ENCODE measurements around the gene AGPAT4. TPM values are rescaled to one million over a fixed set of nuclear protein-coding genes. Genes with fewer than 3 reads are reported as not detected.

Gene AGPAT4
- total and polyA plus RNA-seq, 2 donors (not counting 3 experiments of a cell fraction or from before 2014, with no cell fraction given), result 10.2 to 15.2 TPM

GRCh38 chr6:161104966-161105365 is 168.9 kb downstream of the AGPAT4 start:
- no peaks in the 10 kb centered on the region for H3K4me1 ChIP-seq (ENCODE audit: control insufficient read depth, extremely low read depth, insufficient read depth, low read length)
- no peak overlapping the region for H3K27ac ChIP-seq (ENCODE audit: insufficient read depth, low read depth, low read length)
- DNase-seq (ENCODE audit: low read depth, low spot score), result no peak
- H3K79me2 ChIP-seq (ENCODE audit: control insufficient read depth, insufficient read depth, low read length), result no peaks in the 10 kb centered on the region
- H3K9me3 ChIP-seq (replicated peaks; ENCODE audit: control insufficient read depth, insufficient read depth, low read length), result no peaks in the 10 kb centered on the region
- H3K4me3 ChIP-seq (replicated peaks in 1 of 3; ENCODE audit: insufficient read depth in 1 of 3, low read depth in 1 of 3, low read length in 3 of 3), result no peak overlapping the region
- TF ChIP-seq FOS (IDR thresholded peaks at IDR 0.05; ENCODE audit: borderline replicate concordance, insufficient read depth, low read length), result no peak
- TF ChIP-seq MAX (IDR thresholded peaks at IDR 0.05; ENCODE audit: insufficient read depth, insufficient read length), result no peak
- TF ChIP-seq CTCF (IDR thresholded peaks at IDR 0.05; ENCODE audit: extremely low read depth in 1 of 2, insufficient read depth in 1 of 2, low read depth in 1 of 2, low read length in 2 of 2), result no peak
- no peak for TF ChIP-seq POLR2A (IDR thresholded peaks at IDR 0.05; ENCODE audit: low read depth, low read length)
- no peak for TF ChIP-seq POLR2AphosphoS5 (IDR thresholded peaks at IDR 0.05; ENCODE audit: insufficient read depth, low read depth, low read length)
- TF ChIP-seq JUN (IDR thresholded peaks at IDR 0.05; ENCODE audit: borderline replicate concordance, insufficient read depth, insufficient read length, low read depth), result no peak
- TF ChIP-seq EZH2 (IDR thresholded peaks at IDR 0.05; ENCODE audit: borderline replicate concordance, low read depth, low read length, severe bottlenecking), result no peak
- TF ChIP-seq GATA2 (IDR thresholded peaks at IDR 0.05; ENCODE audit: insufficient read depth, insufficient read length, low read depth, low read length), result no peak
- TF ChIP-seq MYC (IDR thresholded peaks at IDR 0.05; ENCODE audit: low read depth, low read length), result no peak
- no TSS peak for BruUV-seq (replicated peaks)
- intact Hi-C loops (cut with micrococcal nuclease) (no loop called here), dilution Hi-C loops (cut with MboI; ENCODE audit: extremely low pct_ligation_motif_present, low sequenced_read_pairs) (no loop called here)
- no peaks in the 10 kb centered on the region for H3K9me1 ChIP-seq (replicated peaks; ENCODE audit: control insufficient read depth, extremely low read depth, insufficient read depth, low read length)
- no peak overlapping the region for H2AFZ ChIP-seq (ENCODE audit: low read depth, low read length)
- H3K4me2 ChIP-seq (ENCODE audit: insufficient read depth, low read length), result no peak overlapping the region
- no peak for FAIRE-seq
- no peaks in the 10 kb centered on the region for H3K27me3 ChIP-seq (ENCODE audit: control insufficient read depth in 2 of 2, insufficient read depth in 2 of 2, low read length in 2 of 2)
- no peaks in the 10 kb centered on the region for H4K20me1 ChIP-seq (replicated peaks; ENCODE audit: control insufficient read depth, extremely low read depth, insufficient read depth, low read length)
- CTCF ChIA-PET, result interaction anchor here (0.5 to 1.3 kb wide), 3 partner anchors 266 to 1238 kb away, joined by 3 to 4 read pairs (median 3); no protein-coding TSS in a partner anchor
- H3K36me3 ChIP-seq (ENCODE audit: control insufficient read depth in 2 of 2, extremely low read depth in 1 of 2, insufficient read depth in 2 of 2, low read length in 2 of 2), result peaks cover 11 to 12% of the 10 kb centered on the region in 2 experiments
- POLR2A ChIA-PET, result no interaction called here
- H3K9ac ChIP-seq (replicated peaks; ENCODE audit: extremely low read depth, insufficient read depth, low read length), result no peak overlapping the region
